HepG2 (cell line): ENCODE measurements around the gene GYPB. TPM values are rescaled to one million over a fixed set of nuclear protein-coding genes. Genes with fewer than 3 reads are reported as not detected.
"Not testable (repeated sequence)": the region's sequence is repeated elsewhere in the genome, so short reads cannot be mapped to it uniquely, and the experiment has no call there.

Source experiments
- ATAC-seq: fragments of 200-7000 bp; cut with Tn5 transposase; 3 replicates; pipeline ENCODE4 v1.9.1; 2020; ENCODE audit warnings: mild to moderate bottlenecking, moderate library complexity
- BruUV-seq: library from RNA; stranded (reverse); fragments of 400-500 nt; replicated peaks from 2 replicates; lab custom pipeline; 2021; lab: Mats Ljungman, UMichigan
- CTCF ChIA-PET: fragments of 300-600 bp; formaldehyde crosslinking; extraction: SDS; loops from one replicate; lab custom pipeline; 2021; ENCODE audit warnings: low total read pairs, inconsistent platforms, low intra/inter-chr PET ratio; lab: Yijun Ruan, JAX
- POLR2A ChIA-PET: fragments of 350-600 bp; sonication (Branson Sonifier 250); formaldehyde crosslinking; loops from one replicate; lab custom pipeline; 2020; ENCODE audit warnings: antibody characterized with exemption, inconsistent platforms; lab: Yijun Ruan, JAX
- DNase-seq: peaks from one replicate; pipeline ENCODE4 v3.0.0-alpha.2; 2015; ENCODE audit warnings: low spot score
- FAIRE-seq: peaks from 3 replicates; lab custom pipeline; 2011; peaks lifted over from hg19 to GRCh38; lab: Jason Lieb, UNC
- H2AFZ ChIP-seq: one replicate; pipeline ENCODE4 v1.6.1; 2011; ENCODE audit warnings: low read length, inconsistent platforms
- H3K27ac ChIP-seq: fragments of 300-600 bp; 3 replicates; pipeline ENCODE4 v1.8.0; 2011; ENCODE audit warnings: mixed run types, mild to moderate bottlenecking, mixed read lengths, low read length, inconsistent platforms; ENCODE audit not compliant: insufficient read depth; ENCODE audit errors: extremely low read length
- H3K27me3 ChIP-seq, 2 experiments: fragments of 200-600 bp in 1 of 2; 2 replicates in 1 of 2; 3 replicates in 1 of 2; pipeline versions ENCODE4 v1.6.0 to v1.8.0; 2011; ENCODE audit warnings: low read length in 2 of 2, mild to moderate bottlenecking in 2 of 2, moderate library complexity in 2 of 2, inconsistent platforms in 1 of 2; ENCODE audit not compliant: insufficient read depth in 2 of 2, control insufficient read depth in 1 of 2
- H3K36me3 ChIP-seq, 2 experiments: fragments of 200-600 bp in 1 of 2; replicated peaks in 1 of 2; 2 replicates in 1 of 2; 3 replicates in 1 of 2; pipeline versions ENCODE4 v1.5.1 to v1.8.0; 2011; ENCODE audit warnings: low read length in 2 of 2, inconsistent platforms in 1 of 2; ENCODE audit not compliant: insufficient read depth in 2 of 2, control insufficient read depth in 1 of 2
- H3K4me1 ChIP-seq: 2 replicates; pipeline ENCODE4 v1.5.1; 2012; ENCODE audit warnings: low read length, inconsistent platforms; ENCODE audit not compliant: insufficient read depth
- H3K4me2 ChIP-seq: 2 replicates; pipeline ENCODE4 v1.6.0; 2011; ENCODE audit warnings: low read depth, low read length, inconsistent platforms
- H3K4me3 ChIP-seq, 3 experiments: fragments of 200-600 bp in 1 of 3; sonication (generic), shearing (Covaris generic) in 1 of 3; replicated peaks in 1 of 3; 2 replicates each; pipeline ENCODE4 v1.5.1; 2011 to 2016; ENCODE audit warnings: low read length in 3 of 3, inconsistent platforms in 2 of 3, low read depth in 2 of 3, mild to moderate bottlenecking in 2 of 3, control low read depth in 1 of 3, mixed read lengths in 1 of 3; ENCODE audit not compliant: insufficient read depth in 1 of 3
- H3K79me2 ChIP-seq: one replicate; pipeline ENCODE4 v1.6.1; 2011; ENCODE audit warnings: low read length, inconsistent platforms; ENCODE audit not compliant: insufficient read depth
- H3K9ac ChIP-seq: 2 replicates; pipeline ENCODE4 v1.6.0; 2011; ENCODE audit warnings: mild to moderate bottlenecking, low read depth, low read length, inconsistent platforms; ENCODE audit not compliant: insufficient read depth
- H3K9me3 ChIP-seq: 2 replicates; pipeline ENCODE4 v1.5.1; 2012; ENCODE audit warnings: mild to moderate bottlenecking, low read length
- H4K20me1 ChIP-seq: 2 replicates; pipeline ENCODE4 v1.6.0; 2011; ENCODE audit warnings: inconsistent platforms, mild to moderate bottlenecking, low read length, moderate library complexity; ENCODE audit not compliant: insufficient read depth
- STAG1 ChIP-seq: sonication (generic); formaldehyde crosslinking; IDR thresholded peaks from 2 replicates; pipeline ENCODE4 v1.4.0; 2020; ENCODE audit warnings: missing genetic modification reagents
- WGBS: methylation state at CpG from one replicate; pipeline ENCODE4 v1.1.6; 2017; ENCODE audit warnings: low lambda C conversion rate; 5-methylcytosine and 5-hydroxymethylcytosine counted together
- in situ Hi-C: cut with HindIII; loops from 2 replicates; pipeline ENCODE4 v1.10.0; 2017; ENCODE audit warnings: low pct_unique_long_range_greater_than_20kb; ENCODE audit not compliant: extremely low pct_ligation_motif_present
- intact Hi-C: fragments of 100-400 bp; cut with micrococcal nuclease; formaldehyde crosslinking; loops from one replicate; pipeline ENCODE4 v1.10.0; 2022; ENCODE audit not compliant: unreplicated experiment
- polyA plus RNA-seq, 8 experiments: library from polyadenylated mRNA; depleted of rRNA in 3 of 8; stranded (reverse) in 7 of 8; unstranded in 1 of 8; fragments of >200 nt; fragmentation: Illumina TruSeq in 4 of 8; extraction: Trizol in 4 of 8; gene quantifications; 2 replicates each; pipeline versions ENCODE4 v1.2.1 to v1.2.3, GENCODE V29; 2011 to 2016; ENCODE audit warnings: low read depth in 4 of 8, missing spikeins in 1 of 8, mixed read lengths in 1 of 8; ENCODE audit not compliant: insufficient read depth in 1 of 8
- total RNA-seq, 5 experiments: library from RNA; depleted of rRNA; stranded (reverse); fragments of >200 nt; fragmentation: Illumina TruSeq; extraction: Trizol; gene quantifications; 2 replicates each; pipeline ENCODE4 v1.2.3, GENCODE V29; 2016; ENCODE audit warnings: low read depth in 1 of 5
- TF ChIP-seq, protein P1 (sequence below): sonication (generic); formaldehyde crosslinking; IDR thresholded peaks from 2 replicates; pipeline ENCODE4 v1.5.0; 2020; ENCODE audit warnings: mild to moderate bottlenecking, missing genetic modification reagents, moderate library complexity

Gene GYPB
- total and polyA plus RNA-seq, 2 of the 13 experiments (the other 11 are each of a cell fraction or from before 2014, with no cell fraction given) = not detected

DNA sequence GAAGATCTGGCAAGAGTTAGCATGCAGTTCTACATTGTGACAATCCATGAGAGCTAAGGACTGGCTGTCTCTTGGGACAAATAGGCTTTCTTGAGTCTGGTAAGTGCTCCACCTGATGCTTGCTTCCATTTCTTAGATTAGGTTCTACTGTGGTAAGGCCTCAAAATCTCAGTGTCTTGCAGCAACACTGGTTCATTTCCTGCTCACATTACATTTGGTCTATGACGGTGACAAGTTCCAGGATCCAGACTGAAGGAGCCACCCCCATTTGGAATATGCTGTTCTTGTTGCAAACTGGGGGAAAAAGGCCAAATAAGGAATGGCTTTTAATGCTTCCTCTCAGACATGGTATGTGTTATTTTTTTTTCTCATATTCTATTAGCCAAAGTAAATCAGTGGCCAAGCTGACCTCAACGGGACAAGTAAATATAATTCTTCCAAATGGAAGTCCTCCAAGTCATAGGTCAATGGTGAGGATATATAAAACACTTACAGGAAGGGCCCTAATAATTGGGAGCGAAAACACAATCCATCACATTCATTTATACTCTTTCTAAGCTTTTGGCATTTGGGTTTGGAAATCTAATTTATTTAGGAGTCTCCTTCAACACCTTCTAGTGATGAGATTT is 3.7 kb upstream of the GYPB start:
- CTCF ChIA-PET = not testable (repeated sequence)

DNA sequence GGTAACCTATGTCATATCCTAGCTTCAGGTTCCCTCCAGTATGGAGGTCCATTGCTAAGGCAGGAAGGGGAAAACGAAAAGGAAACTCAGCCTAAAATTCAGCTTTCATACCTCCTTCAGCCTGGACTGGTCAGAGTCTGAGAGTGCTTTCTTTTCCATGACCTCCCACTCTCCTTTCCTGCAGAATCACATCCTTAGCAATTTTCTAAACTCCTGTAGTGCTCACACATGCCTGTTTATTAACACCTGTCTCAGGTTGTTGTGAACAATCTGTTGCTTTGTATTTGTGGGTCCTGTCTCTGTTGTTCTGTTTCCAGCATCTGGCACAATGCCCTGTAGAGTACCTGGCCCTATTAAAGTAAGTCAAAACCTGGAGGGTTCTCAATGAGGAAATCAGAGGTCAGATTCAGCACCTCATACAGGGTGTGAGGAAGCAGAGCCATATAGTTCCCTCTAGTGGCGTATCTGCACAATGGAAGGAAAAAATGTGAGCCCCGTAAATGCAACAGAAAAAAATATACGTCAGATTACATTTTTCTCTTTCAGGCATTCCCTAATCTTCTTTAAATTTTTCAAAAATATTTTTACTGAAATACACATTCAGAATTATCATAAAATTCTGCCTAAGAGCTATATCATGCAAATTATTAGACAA is 2.3 kb upstream of the GYPB start:
- CTCF ChIA-PET = interaction anchor here (1.4 kb wide), 1 partner anchor 248 kb away, joined by 5 read pairs; no protein-coding TSS in a partner anchor
- H3K9ac ChIP-seq, FAIRE-seq, H3K36me3 ChIP-seq, H4K20me1 ChIP-seq, H3K27ac ChIP-seq, H3K27me3 ChIP-seq, H3K4me1 ChIP-seq, H3K4me2 ChIP-seq, POLR2A ChIA-PET, H3K79me2 ChIP-seq, H3K4me3 ChIP-seq: not testable (repeated sequence)
- intact Hi-C loops = loop anchor here (1.0 to 2.0 kb wide), 2 partner anchors 247 to 462 kb away; no protein-coding TSS in a partner anchor
- DNase-seq = peak; percentile 7
- 8% methylated on average over 4 of the region's 4 CpGs for WGBS
- peak; percentile 29 for TF ChIP-seq STAG1 (CRISPR knock-in tag)
- TF ChIP-seq, protein P1, sequence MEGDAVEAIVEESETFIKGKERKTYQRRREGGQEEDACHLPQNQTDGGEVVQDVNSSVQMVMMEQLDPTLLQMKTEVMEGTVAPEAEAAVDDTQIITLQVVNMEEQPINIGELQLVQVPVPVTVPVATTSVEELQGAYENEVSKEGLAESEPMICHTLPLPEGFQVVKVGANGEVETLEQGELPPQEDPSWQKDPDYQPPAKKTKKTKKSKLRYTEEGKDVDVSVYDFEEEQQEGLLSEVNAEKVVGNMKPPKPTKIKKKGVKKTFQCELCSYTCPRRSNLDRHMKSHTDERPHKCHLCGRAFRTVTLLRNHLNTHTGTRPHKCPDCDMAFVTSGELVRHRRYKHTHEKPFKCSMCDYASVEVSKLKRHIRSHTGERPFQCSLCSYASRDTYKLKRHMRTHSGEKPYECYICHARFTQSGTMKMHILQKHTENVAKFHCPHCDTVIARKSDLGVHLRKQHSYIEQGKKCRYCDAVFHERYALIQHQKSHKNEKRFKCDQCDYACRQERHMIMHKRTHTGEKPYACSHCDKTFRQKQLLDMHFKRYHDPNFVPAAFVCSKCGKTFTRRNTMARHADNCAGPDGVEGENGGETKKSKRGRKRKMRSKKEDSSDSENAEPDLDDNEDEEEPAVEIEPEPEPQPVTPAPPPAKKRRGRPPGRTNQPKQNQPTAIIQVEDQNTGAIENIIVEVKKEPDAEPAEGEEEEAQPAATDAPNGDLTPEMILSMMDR = peak; percentile 60
- TF ChIP-seq, all 625 proteins: peak for 2; not testable (repeated sequence) for 623
- in situ Hi-C loops, H2AFZ ChIP-seq, H3K9me3 ChIP-seq, BruUV-seq: not testable (repeated sequence)
- peak; percentile 90 for ATAC-seq

More for the DNA sequence above, 3.7 kb upstream of the GYPB start:
- H3K79me2 ChIP-seq, H3K27ac ChIP-seq, DNase-seq, H3K27me3 ChIP-seq, ATAC-seq, H3K9ac ChIP-seq, in situ Hi-C loops, H3K9me3 ChIP-seq, POLR2A ChIA-PET, H3K36me3 ChIP-seq, BruUV-seq, H3K4me3 ChIP-seq, H3K4me2 ChIP-seq, H2AFZ ChIP-seq, FAIRE-seq, H4K20me1 ChIP-seq, intact Hi-C loops, H3K4me1 ChIP-seq: not testable (repeated sequence)
- 11% methylated on average over 3 of the region's 3 CpGs for WGBS

DNA sequence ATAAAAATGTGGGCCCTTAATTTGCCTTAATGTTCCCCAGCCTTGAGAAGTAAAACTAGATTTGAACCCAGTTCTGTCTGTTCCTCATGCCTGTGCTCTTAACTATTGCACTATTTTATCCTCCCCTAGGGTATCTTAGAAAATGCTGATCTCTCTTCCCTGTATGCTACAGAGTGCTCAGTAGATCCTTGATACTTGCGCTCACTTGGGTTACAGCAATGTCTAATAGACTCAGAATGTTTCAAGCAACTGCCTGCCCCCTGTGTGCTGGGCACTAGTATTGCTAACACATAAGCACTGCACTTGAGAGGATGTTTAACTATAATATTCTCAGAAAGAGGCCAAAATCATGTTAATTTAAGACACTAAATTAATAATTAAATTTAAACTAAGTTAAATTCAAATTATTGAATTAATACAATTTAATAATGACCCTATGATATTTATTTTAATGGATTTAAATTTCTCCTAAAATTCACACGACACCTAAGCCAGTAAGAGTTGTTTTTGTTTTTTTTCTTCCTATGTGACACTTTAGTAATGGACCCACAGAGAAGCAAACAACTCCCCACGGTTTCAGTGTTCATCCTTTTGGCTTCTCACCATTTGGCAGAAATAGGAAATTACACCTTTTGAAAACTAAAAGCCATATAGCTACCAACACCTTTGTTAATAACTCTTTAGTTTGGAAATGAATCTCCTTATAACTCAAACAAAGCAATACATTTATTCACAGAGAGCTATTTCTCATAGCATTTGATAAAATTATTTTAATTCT is 768 bp downstream of the GYPB start:
- H3K9ac ChIP-seq, H3K27ac ChIP-seq, DNase-seq, BruUV-seq, H3K4me3 ChIP-seq, H3K27me3 ChIP-seq, ATAC-seq, H3K4me1 ChIP-seq, H3K9me3 ChIP-seq, H3K4me2 ChIP-seq, H2AFZ ChIP-seq, FAIRE-seq, CTCF ChIA-PET, H4K20me1 ChIP-seq, intact Hi-C loops, H3K79me2 ChIP-seq, POLR2A ChIA-PET, in situ Hi-C loops, H3K36me3 ChIP-seq: not testable (repeated sequence)
- WGBS = 12% methylated on average over 3 of the region's 3 CpGs
